ENCODE data around the gene ARHGAP24.

ARHGAP24 gene

DNA sequence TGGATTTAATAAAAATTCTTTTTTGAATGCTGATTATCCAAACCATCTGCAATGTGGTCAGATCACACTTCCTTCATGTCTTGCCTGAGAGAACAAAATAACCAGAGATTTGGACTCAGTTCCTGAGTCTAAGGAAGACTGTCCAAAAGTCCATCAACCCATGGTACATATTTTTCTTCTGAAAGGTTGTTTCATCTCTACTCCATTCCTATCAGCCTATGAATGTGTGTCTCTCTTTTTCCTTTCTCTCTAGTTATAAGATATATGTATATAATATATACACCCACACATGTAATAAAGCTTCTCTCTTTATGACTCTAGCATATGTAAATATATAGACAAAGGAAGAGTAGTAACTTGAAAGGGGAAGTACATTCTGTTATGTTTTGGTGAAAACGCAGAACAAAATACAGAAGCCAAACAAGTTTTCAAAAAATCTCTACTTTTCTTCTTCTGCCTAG is 226.9 kb downstream of the ARHGAP24 start:
- TF ChIP-seq, protein P1, sequence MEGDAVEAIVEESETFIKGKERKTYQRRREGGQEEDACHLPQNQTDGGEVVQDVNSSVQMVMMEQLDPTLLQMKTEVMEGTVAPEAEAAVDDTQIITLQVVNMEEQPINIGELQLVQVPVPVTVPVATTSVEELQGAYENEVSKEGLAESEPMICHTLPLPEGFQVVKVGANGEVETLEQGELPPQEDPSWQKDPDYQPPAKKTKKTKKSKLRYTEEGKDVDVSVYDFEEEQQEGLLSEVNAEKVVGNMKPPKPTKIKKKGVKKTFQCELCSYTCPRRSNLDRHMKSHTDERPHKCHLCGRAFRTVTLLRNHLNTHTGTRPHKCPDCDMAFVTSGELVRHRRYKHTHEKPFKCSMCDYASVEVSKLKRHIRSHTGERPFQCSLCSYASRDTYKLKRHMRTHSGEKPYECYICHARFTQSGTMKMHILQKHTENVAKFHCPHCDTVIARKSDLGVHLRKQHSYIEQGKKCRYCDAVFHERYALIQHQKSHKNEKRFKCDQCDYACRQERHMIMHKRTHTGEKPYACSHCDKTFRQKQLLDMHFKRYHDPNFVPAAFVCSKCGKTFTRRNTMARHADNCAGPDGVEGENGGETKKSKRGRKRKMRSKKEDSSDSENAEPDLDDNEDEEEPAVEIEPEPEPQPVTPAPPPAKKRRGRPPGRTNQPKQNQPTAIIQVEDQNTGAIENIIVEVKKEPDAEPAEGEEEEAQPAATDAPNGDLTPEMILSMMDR (IDR thresholded peaks at IDR 0.05) = no peak

DNA sequence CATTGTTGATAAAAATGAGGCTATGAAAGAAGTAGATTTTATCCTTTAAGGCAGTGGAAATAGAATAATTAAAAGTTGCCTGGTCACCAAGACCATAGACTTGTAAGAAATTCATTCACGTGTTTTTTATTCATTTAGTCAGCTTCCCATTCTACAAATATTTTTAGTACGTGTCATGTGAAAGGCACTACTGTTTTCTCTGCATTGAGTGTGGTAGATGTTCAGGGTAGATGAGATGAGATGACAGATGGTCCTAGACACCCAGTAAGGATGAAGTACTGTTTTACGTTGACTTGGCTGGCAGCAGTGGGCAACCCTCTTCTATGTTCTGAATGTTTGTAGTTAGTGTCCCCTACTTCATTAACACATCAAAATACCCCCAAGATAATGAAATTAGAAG is 228.1 kb downstream of the ARHGAP24 start:
- TF ChIP-seq, protein P1 (IDR thresholded peaks at IDR 0.05) = no peak

DNA sequence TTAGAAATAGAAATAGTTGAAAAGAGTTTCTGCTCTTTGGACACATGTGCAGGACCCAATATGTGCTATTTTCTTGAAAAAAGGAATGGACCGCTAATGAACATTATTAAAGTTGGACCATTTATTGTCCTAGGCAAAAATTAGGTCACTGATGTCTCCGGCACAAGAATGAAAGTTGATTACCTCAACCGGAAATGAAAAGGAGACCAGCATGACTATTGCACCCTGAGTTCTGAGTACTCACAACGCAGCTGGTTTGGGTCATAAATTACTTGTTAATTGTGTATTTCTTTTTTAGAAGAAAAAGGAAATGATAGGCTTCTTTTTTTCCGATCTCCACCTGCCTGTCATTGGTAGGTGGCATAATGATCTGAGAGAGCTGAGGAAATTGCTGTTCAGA is 232.7 kb downstream of the ARHGAP24 start:
- TF ChIP-seq, protein P1 (IDR thresholded peaks at IDR 0.05) = no peak

DNA sequence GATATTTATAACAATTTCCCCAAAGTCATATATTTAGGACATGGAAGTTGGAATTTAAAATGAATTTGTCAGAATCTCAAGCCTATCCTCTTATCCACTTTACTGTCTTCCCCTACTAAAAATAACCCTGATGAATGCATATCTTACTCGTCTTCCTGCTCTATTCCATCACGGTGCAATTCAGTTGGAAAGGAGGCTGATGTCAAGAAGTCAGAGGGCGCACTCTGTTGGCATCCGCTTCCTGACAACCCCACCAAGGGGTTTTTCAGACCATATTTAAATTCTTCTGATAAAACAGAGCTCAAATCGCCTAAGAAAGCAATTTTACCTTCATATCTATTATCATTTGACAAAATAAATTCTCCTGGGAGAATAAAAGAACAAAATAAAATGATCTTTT is 233.5 kb downstream of the ARHGAP24 start:
- TF ChIP-seq, protein P1 (IDR thresholded peaks at IDR 0.05) = no peak

DNA sequence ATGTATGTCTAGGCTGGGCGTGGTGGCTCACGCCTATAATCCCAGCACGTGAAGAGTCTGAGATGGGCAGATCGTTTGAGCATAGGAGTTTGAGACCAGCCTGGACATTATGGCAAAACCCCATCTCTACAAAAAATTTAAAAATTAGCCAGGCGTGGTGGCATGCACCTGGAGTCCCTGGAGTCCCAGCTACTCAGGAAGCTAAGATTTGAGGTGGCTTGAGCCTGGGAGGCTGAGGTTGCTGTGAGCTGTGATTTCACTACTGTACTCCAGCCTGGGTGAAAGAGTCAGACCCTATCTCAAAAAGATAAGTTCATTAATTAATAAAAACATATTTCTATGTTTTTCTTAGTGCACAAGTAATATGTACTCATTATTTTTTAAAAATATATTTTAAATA is 238.1 kb downstream of the ARHGAP24 start:
- TF ChIP-seq, protein P1 (IDR thresholded peaks at IDR 0.05) = no peak

DNA sequence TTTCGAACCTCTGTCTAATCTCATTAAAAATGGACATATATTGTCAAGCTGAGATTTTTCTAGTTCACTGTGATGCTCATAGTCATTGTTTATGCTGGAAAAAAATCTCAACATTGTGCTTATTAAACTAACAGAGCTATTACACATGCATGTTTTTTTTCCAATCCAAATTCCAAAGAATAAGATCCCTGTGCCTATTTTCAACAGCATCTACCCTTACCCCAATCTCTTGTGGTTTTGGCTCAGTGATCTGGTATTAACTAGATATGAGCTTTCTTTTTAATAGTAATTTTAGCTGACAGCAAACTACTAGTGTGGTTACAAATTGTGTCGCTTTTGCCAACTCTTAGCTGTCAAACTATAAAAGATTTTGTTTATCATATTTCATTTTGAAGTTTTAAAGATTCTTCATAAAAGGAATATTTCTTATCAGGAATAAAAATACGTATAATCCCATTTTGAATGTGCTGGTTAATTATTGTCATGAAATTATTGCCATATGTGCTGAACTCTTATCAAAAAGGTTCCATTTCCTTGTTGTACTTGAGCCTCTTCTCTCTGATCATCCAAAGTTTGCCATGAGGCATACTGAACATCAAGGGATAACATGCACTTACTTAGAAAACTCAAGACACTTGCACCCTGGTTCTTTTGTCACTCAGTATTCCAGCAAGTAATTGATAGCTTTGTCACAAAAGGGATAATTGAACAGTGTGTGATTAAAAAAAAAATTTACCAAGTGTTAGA is 241.2 kb downstream of the ARHGAP24 start:
- TF ChIP-seq, protein P1 (IDR thresholded peaks at IDR 0.05) = no peak

DNA sequence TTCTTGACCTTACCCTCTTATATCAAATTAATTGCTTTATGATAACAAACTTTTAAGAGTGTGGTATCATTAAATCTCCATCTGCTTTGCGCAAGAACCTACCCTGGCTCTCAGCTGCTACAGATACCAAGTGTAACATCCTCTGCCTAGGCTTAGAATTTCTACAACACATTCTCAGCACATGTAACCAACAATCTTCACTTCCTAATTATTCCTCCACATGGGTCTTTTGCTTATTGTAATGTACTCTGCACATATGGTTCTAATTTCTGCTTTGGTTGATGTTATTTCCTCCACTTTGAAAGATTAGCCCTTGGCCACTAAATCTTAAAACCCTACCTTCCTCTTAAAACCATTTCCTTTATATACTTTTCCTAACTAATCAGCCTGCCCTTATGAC is 242.4 kb downstream of the ARHGAP24 start:
- TF ChIP-seq, protein P1 (IDR thresholded peaks at IDR 0.05) = no peak

Data from LNCAP (cell line).